Neural cell (in vitro differentiated cells): ENCODE data around the gene DHCR24. TPM values are rescaled to one million over a fixed set of nuclear protein-coding genes. Genes with fewer than 3 reads are reported as not detected.

Experiments
- H2AFZ ChIP-seq: fragments of 200-600, 300-800 bp; sonication (generic), shearing (Covaris generic); 2 replicates; pipeline ENCODE4 v1.6.0; 2014; ENCODE audit warnings: low read depth, mild to moderate bottlenecking, antibody characterized with exemption, low read length, moderate library complexity
- H3F3A ChIP-seq: fragments of 200-600 bp; shearing (Covaris generic); 2 replicates; pipeline ENCODE4 v1.6.1; 2016; ENCODE audit warnings: mild to moderate bottlenecking, moderate library complexity, mixed read lengths, antibody characterized with exemption, low read length; ENCODE audit not compliant: insufficient read depth, poor library complexity, severe bottlenecking
- H3K27ac ChIP-seq: fragments of 200-600, 300-800 bp; sonication (generic), shearing (Covaris generic); 2 replicates; pipeline ENCODE4 v1.5.1; 2014; ENCODE audit warnings: mild to moderate bottlenecking, low read length, moderate library complexity
- H3K27me3 ChIP-seq: fragments of 300-800, 200-600 bp; sonication (generic), shearing (Covaris generic); 2 replicates; pipeline ENCODE4 v1.6.0; 2014; ENCODE audit warnings: mild to moderate bottlenecking, low read depth, low read length, moderate library complexity; ENCODE audit not compliant: insufficient read depth
- H3K36me3 ChIP-seq: fragments of 300-800, 200-600 bp; sonication (generic), shearing (Covaris generic); 2 replicates; pipeline ENCODE4 v1.5.1; 2014; ENCODE audit warnings: mild to moderate bottlenecking, antibody characterized with exemption, low read length, moderate library complexity; ENCODE audit not compliant: insufficient read depth
- H3K4me2 ChIP-seq: fragments of 300-800, 200-600 bp; sonication (generic), shearing (Covaris generic); 2 replicates; pipeline ENCODE4 v1.6.0; 2014; ENCODE audit warnings: mild to moderate bottlenecking, low read length
- H3K4me3 ChIP-seq: fragments of 300-800, 200-600 bp; sonication (generic), shearing (Covaris generic); 2 replicates; pipeline ENCODE4 v1.5.1; 2014; ENCODE audit warnings: mild to moderate bottlenecking, low read length, moderate library complexity
- H3K79me2 ChIP-seq: fragments of 200-600 bp; shearing (Covaris generic); replicated peaks from 2 replicates; pipeline ENCODE4 v1.6.0; 2014; ENCODE audit warnings: mild to moderate bottlenecking, low read length, moderate library complexity; ENCODE audit not compliant: insufficient read depth
- H3K9ac ChIP-seq: fragments of 300-800, 200-600 bp; sonication (generic), shearing (Covaris generic); 2 replicates; pipeline ENCODE4 v1.6.1; 2016; ENCODE audit warnings: mild to moderate bottlenecking, low read length, mixed read lengths
- H3K9me2 ChIP-seq: fragments of 200-600 bp; shearing (Covaris generic); 2 replicates; pipeline ENCODE4 v1.6.1; 2016; ENCODE audit warnings: mild to moderate bottlenecking, low read length, mixed read lengths; ENCODE audit not compliant: insufficient read depth
- H3K9me3 ChIP-seq: fragments of 200-600, 300-800 bp; sonication (generic), shearing (Covaris generic); 2 replicates; pipeline ENCODE4 v1.6.1; 2016; ENCODE audit warnings: mild to moderate bottlenecking, mixed run types, low read length, moderate library complexity, mixed read lengths
- H4K20me1 ChIP-seq: fragments of 200-600 bp; shearing (Covaris generic); 2 replicates; pipeline ENCODE4 v1.6.1; 2016; ENCODE audit warnings: mild to moderate bottlenecking, mixed run types; ENCODE audit not compliant: insufficient read depth
- EP300 ChIP-seq: fragments of 450-650 bp; conservative IDR thresholded peaks from 2 replicates; pipeline ENCODE4 v1.6.1; 2014; ENCODE audit warnings: antibody characterized with exemption, mild to moderate bottlenecking, moderate library complexity; ENCODE audit not compliant: poor library complexity, severe bottlenecking
- EZH2 ChIP-seq: fragments of 200-600, 300-800 bp; shearing (Covaris generic), sonication (generic); IDR thresholded peaks from 2 replicates; pipeline ENCODE4 v1.6.1; 2014; ENCODE audit warnings: antibody characterized with exemption, low read length, borderline replicate concordance, mild to moderate bottlenecking; ENCODE audit not compliant: insufficient read depth, poor library complexity, severe bottlenecking
- MXI1 ChIP-seq: fragments of 450-650 bp; conservative IDR thresholded peaks from 2 replicates; pipeline ENCODE4 v1.6.1; 2014; ENCODE audit warnings: antibody characterized with exemption, mild to moderate bottlenecking; ENCODE audit not compliant: poor library complexity, severe bottlenecking
- POLR2AphosphoS5 ChIP-seq: IDR thresholded peaks from 2 replicates; pipeline ENCODE4 v1.6.1; 2012
- RAD21 ChIP-seq: fragments of 450-650 bp; conservative IDR thresholded peaks from 2 replicates; pipeline ENCODE4 v1.6.1; 2014; ENCODE audit warnings: antibody characterized with exemption, mild to moderate bottlenecking, moderate library complexity
- REST ChIP-seq: IDR thresholded peaks from 2 replicates; pipeline ENCODE4 v1.6.1; 2012; ENCODE audit warnings: borderline replicate concordance
- SMC3 ChIP-seq: fragments of 450-650 bp; conservative IDR thresholded peaks from 2 replicates; pipeline ENCODE4 v1.6.1; 2014; ENCODE audit warnings: antibody characterized with exemption, mild to moderate bottlenecking, moderate library complexity; ENCODE audit not compliant: poor library complexity
- TAF1 ChIP-seq: IDR thresholded peaks from 2 replicates; pipeline ENCODE4 v1.6.1; 2012; ENCODE audit warnings: low read depth
- polyA plus RNA-seq: library from polyadenylated mRNA; depleted of rRNA; stranded (reverse); fragments of >200 nt; gene quantifications from 2 replicates; pipeline ENCODE4 v1.2.3, GENCODE V29; 2014
- TF ChIP-seq, protein P1 (sequence below): fragments of 450-650 bp; IDR thresholded peaks from 2 replicates; pipeline ENCODE4 v1.5.1; 2014; ENCODE audit warnings: antibody characterized with exemption, mild to moderate bottlenecking, moderate library complexity; ENCODE audit not compliant: poor library complexity, severe bottlenecking

Gene DHCR24
- polyA plus RNA-seq, 1 donor from 2014 or later: 91.3 TPM

- H3K9ac ChIP-seq: no peak overlapping the region
- H3K36me3 ChIP-seq: peaks cover 18% of the 10 kb centered on the region
- H3K4me3 ChIP-seq: no peak overlapping the region
- no peaks in the 10 kb centered on the region for H4K20me1 ChIP-seq
- H3K79me2 ChIP-seq: no peaks in the 10 kb centered on the region
- H3K27ac ChIP-seq: no peak overlapping the region
- H2AFZ ChIP-seq: no peak overlapping the region
- no peak for TF ChIP-seq REST
- TF ChIP-seq RAD21: no peak
- TF ChIP-seq TAF1: no peak
- TF ChIP-seq EZH2: no peak
- TF ChIP-seq, protein P1, sequence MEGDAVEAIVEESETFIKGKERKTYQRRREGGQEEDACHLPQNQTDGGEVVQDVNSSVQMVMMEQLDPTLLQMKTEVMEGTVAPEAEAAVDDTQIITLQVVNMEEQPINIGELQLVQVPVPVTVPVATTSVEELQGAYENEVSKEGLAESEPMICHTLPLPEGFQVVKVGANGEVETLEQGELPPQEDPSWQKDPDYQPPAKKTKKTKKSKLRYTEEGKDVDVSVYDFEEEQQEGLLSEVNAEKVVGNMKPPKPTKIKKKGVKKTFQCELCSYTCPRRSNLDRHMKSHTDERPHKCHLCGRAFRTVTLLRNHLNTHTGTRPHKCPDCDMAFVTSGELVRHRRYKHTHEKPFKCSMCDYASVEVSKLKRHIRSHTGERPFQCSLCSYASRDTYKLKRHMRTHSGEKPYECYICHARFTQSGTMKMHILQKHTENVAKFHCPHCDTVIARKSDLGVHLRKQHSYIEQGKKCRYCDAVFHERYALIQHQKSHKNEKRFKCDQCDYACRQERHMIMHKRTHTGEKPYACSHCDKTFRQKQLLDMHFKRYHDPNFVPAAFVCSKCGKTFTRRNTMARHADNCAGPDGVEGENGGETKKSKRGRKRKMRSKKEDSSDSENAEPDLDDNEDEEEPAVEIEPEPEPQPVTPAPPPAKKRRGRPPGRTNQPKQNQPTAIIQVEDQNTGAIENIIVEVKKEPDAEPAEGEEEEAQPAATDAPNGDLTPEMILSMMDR: no peak
- TF ChIP-seq POLR2AphosphoS5: no peak
- no peak for TF ChIP-seq SMC3
- TF ChIP-seq EP300: no peak
- no peak for TF ChIP-seq MXI1
- no peaks in the 10 kb centered on the region for H3K9me3 ChIP-seq
- H3K27me3 ChIP-seq: no peaks in the 10 kb centered on the region
- no peaks in the 10 kb centered on the region for H3F3A ChIP-seq
- H3K9me2 ChIP-seq: no peaks in the 10 kb centered on the region
- no peak overlapping the region for H3K4me2 ChIP-seq
Observed at GRCh38 chr1:54853096-54853792, 33.8 kb downstream of the DHCR24 start.

DNA sequence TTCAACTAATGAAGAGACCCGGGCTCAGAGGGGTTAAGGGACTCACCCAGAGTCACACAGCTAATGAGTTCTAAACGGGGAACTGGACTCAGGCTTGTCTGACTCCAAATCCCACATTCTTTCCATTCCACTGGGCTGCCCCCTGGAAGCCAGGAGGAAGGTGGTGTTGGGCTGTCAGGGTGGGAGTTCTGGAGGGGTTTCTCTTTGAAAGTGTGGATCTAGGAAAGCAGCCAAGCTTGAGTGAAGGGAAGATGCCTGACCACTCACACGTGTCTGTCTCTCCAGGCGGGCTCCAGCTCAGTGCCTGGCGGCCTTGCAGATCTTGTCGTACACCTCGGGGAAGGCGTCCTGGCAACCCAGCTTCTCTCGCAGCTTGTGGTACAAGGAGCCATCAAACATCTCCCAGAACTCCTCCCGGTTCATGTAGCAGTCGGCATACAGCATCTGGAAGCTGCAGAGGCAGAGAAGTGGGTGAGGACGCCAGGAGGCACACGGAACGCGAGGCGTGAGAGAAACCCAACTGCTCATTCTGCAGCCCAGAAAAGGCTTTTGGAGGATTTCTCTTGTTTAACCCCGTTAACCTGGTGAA is 35.0 kb downstream of the DHCR24 start:
- TF ChIP-seq POLR2AphosphoS5 (no peak), SMC3 (no peak), EZH2 (no peak), MXI1 (no peak), TAF1 (no peak), EP300 (no peak), RAD21 (no peak), REST (no peak)
- TF ChIP-seq, protein P1: no peak
- H2AFZ ChIP-seq: no peak overlapping the region
- H3K9ac ChIP-seq: no peak overlapping the region
- H3K4me3 ChIP-seq: no peak overlapping the region
- no peak overlapping the region for H3K4me2 ChIP-seq
- H3F3A ChIP-seq: no peaks in the 10 kb centered on the region
- H3K79me2 ChIP-seq: no peaks in the 10 kb centered on the region
- no peak overlapping the region for H3K27ac ChIP-seq
- peaks cover 18% of the 10 kb centered on the region for H3K36me3 ChIP-seq
- H4K20me1 ChIP-seq: no peaks in the 10 kb centered on the region
- no peaks in the 10 kb centered on the region for H3K9me3 ChIP-seq
- no peaks in the 10 kb centered on the region for H3K27me3 ChIP-seq
- no peaks in the 10 kb centered on the region for H3K9me2 ChIP-seq
